GM12878 (cell line): ENCODE measurements around the gene GLG1. TPM values are rescaled to one million over a fixed set of nuclear protein-coding genes. Genes with fewer than 3 reads are reported as not detected.
"Not testable (repeated sequence)": the region's sequence is repeated elsewhere in the genome, so short reads cannot be mapped to it uniquely, and the experiment has no call there.

Experiments
- ATAC-seq: fragments of 200-7000 bp; cut with Tn5 transposase; 3 replicates; pipeline ENCODE4 v1.9.1; 2020; ENCODE audit warnings: mild to moderate bottlenecking, moderate library complexity
- BruUV-seq: library from RNA; stranded (reverse); fragments of 400-500 nt; replicated peaks from 2 replicates; lab custom pipeline; 2021; lab: Mats Ljungman, UMichigan
- CTCF ChIA-PET: fragments of 300-600 bp; sonication (Branson Sonifier 250); formaldehyde crosslinking; extraction: SDS; loops from one replicate; lab custom pipeline; 2021; ENCODE audit warnings: inconsistent platforms; lab: Yijun Ruan, JAX
- POLR2A ChIA-PET: fragments of 350-600 bp; formaldehyde crosslinking; extraction: SDS; loops from one replicate; lab custom pipeline; 2021; ENCODE audit warnings: inconsistent platforms; lab: Charles Lee
- RAD21 ChIA-PET: fragments of 300-600 bp; sonication (Branson Sonifier 250); formaldehyde crosslinking; loops from one replicate; lab custom pipeline; 2023; ENCODE audit warnings: antibody characterized with exemption; ENCODE audit not compliant: unreplicated experiment; lab: Charles Lee
- SMC1A ChIA-PET: fragments of 300-600 bp; sonication (Branson Sonifier 250); formaldehyde crosslinking; loops from one replicate; lab custom pipeline; 2023; ENCODE audit not compliant: unreplicated experiment, uncharacterized antibody; lab: Charles Lee
- DNase-seq: peaks from one replicate; pipeline ENCODE4 v3.0.0-alpha.2; 2011; ENCODE audit warnings: low read depth, low spot score
- FAIRE-seq: peaks from 3 replicates; lab custom pipeline; 2011; peaks lifted over from hg19 to GRCh38; lab: Jason Lieb, UNC
- H2AFZ ChIP-seq: 2 replicates; pipeline ENCODE4 v1.6.0; 2011; ENCODE audit warnings: low read depth, low read length, control low read depth; ENCODE audit not compliant: control insufficient read depth
- H3K27ac ChIP-seq: 2 replicates; pipeline ENCODE4 v1.5.1; 2011; ENCODE audit warnings: control low read depth; ENCODE audit not compliant: control insufficient read depth, insufficient read depth
- H3K27me3 ChIP-seq, 2 experiments: replicated peaks in 1 of 2; 2 replicates each; pipeline versions ENCODE4 v1.6.0 to v1.6.1; 2011; ENCODE audit warnings: low read length in 1 of 2; ENCODE audit not compliant: control insufficient read depth in 2 of 2, insufficient read depth in 2 of 2
- H3K36me3 ChIP-seq, 2 experiments: 2 replicates each; pipeline ENCODE4 v1.5.1; 2011; ENCODE audit warnings: low read length in 1 of 2; ENCODE audit not compliant: control insufficient read depth in 2 of 2, insufficient read depth in 2 of 2
- H3K4me1 ChIP-seq: 2 replicates; pipeline ENCODE4 v1.6.1; 2011; ENCODE audit warnings: mild to moderate bottlenecking, low read length, moderate library complexity, mixed read lengths; ENCODE audit not compliant: control insufficient read depth, insufficient read depth
- H3K4me2 ChIP-seq: 2 replicates; pipeline ENCODE4 v1.6.0; 2011; ENCODE audit warnings: control low read depth; ENCODE audit not compliant: control insufficient read depth, insufficient read depth
- H3K4me3 ChIP-seq: fragments of 200-600 bp; sonication (generic); 2 replicates; pipeline ENCODE4 v1.5.1; 2016
- H3K79me2 ChIP-seq: 2 replicates; pipeline ENCODE4 v1.6.0; 2011; ENCODE audit warnings: low read length; ENCODE audit not compliant: control insufficient read depth, insufficient read depth
- H3K9ac ChIP-seq: 2 replicates; pipeline ENCODE4 v1.8.0; 2011; ENCODE audit warnings: low read length, control low read depth, mixed read lengths; ENCODE audit not compliant: control insufficient read depth, insufficient read depth
- H3K9me3 ChIP-seq: replicated peaks from 3 replicates; pipeline ENCODE4 v1.5.1; 2011; ENCODE audit warnings: mild to moderate bottlenecking, low read length; ENCODE audit not compliant: control insufficient read depth, insufficient read depth
- H4K20me1 ChIP-seq: 2 replicates; pipeline ENCODE4 v1.6.0; 2011; ENCODE audit not compliant: control insufficient read depth, insufficient read depth
- WGBS: methylation state at CpG from one replicate; pipeline ENCODE4 v1.1.6; 2016; ENCODE audit warnings: low lambda C conversion rate; ENCODE audit not compliant: insufficient replicate concordance, insufficient coverage; ENCODE audit errors: missing lambda C conversion rate; 5-methylcytosine and 5-hydroxymethylcytosine counted together
- in situ Hi-C: fragments of 300-500 bp; cut with MboI; formaldehyde crosslinking; loops from 9 replicates; pipeline ENCODE4 v1.14.3; 2018; ENCODE audit warnings: mixed read lengths
- intact Hi-C: fragments of 100-400 bp; cut with micrococcal nuclease; formaldehyde crosslinking; loops from one replicate; pipeline ENCODE4 v1.14.2; 2022; ENCODE audit not compliant: unreplicated experiment
- polyA plus RNA-seq, 11 experiments: library from polyadenylated mRNA; depleted of rRNA in 4 of 11; unstranded in 6 of 11; stranded (reverse) in 5 of 11; fragments of >200 nt; fragmentation: Nextera tagmentation in 4 of 11; fragmentation: Illumina TruSeq in 1 of 11; extraction: Ambion mirVana in 4 of 11; extraction: Trizol in 1 of 11; gene quantifications; 1 replicate in 1 of 11; 2 replicates in 10 of 11; pipeline versions ENCODE4 v1.2.1 to v1.2.3, GENCODE V29; 2011 to 2016; ENCODE audit warnings: inconsistent platforms in 2 of 11, missing spikeins in 2 of 11, low read depth in 1 of 11
- total RNA-seq, 4 experiments: library from RNA; depleted of rRNA in 3 of 4; stranded (reverse); fragments of >200 nt in 3 of 4; fragmentation: Illumina TruSeq in 1 of 4; extraction: Trizol in 1 of 4; gene quantifications; 2 replicates each; pipeline versions ENCODE4 v1.2.1 to v1.2.3, GENCODE V29; 2013 to 2021

The GLG1 gene
- total and polyA plus RNA-seq, 10 of the 15 experiments (the other 5 are each of a cell fraction or from before 2014, with no cell fraction given): 7.6 to 49.4 (median 28.2) TPM

GRCh38 chr16:74419811-74420210 is 187.1 kb downstream of the GLG1 start:
- H4K20me1 ChIP-seq, RAD21 ChIA-PET, H3K27me3 ChIP-seq, H3K9ac ChIP-seq, in situ Hi-C loops, H3K9me3 ChIP-seq, H3K36me3 ChIP-seq, H3K79me2 ChIP-seq, H3K4me1 ChIP-seq, H3K4me3 ChIP-seq, intact Hi-C loops, SMC1A ChIA-PET, CTCF ChIA-PET, DNase-seq, H2AFZ ChIP-seq, BruUV-seq, H3K4me2 ChIP-seq, FAIRE-seq, H3K27ac ChIP-seq, POLR2A ChIA-PET, ATAC-seq: not testable (repeated sequence)
- 100% methylated on average over 1 of the region's 14 CpGs for WGBS

- H3K9me3 ChIP-seq, H3K9ac ChIP-seq: not testable (repeated sequence)
- 65% methylated on average over 7 of the region's 15 CpGs for WGBS
Observed at GRCh38 chr16:74417897-74418296, 189.0 kb downstream of the GLG1 start.

GRCh38 chr16:74413920-74414319 is 193.0 kb downstream of the GLG1 start:
- BruUV-seq, H3K4me3 ChIP-seq, H3K36me3 ChIP-seq, SMC1A ChIA-PET, H3K4me2 ChIP-seq, DNase-seq, ATAC-seq, RAD21 ChIA-PET, H3K4me1 ChIP-seq, POLR2A ChIA-PET, H4K20me1 ChIP-seq, CTCF ChIA-PET, in situ Hi-C loops, FAIRE-seq, intact Hi-C loops, H3K9me3 ChIP-seq, H2AFZ ChIP-seq, H3K27ac ChIP-seq, H3K9ac ChIP-seq, H3K27me3 ChIP-seq, H3K79me2 ChIP-seq: not testable (repeated sequence)
- 47% methylated on average over 7 of the region's 7 CpGs for WGBS

More at GRCh38 chr16:74417897-74418296, 189.0 kb downstream of the GLG1 start:
- RAD21 ChIA-PET, SMC1A ChIA-PET, H4K20me1 ChIP-seq, H3K79me2 ChIP-seq, FAIRE-seq, H3K4me1 ChIP-seq, H2AFZ ChIP-seq, in situ Hi-C loops, DNase-seq, H3K4me2 ChIP-seq, H3K27me3 ChIP-seq, H3K36me3 ChIP-seq, H3K4me3 ChIP-seq, ATAC-seq, CTCF ChIA-PET, BruUV-seq, intact Hi-C loops, H3K27ac ChIP-seq, POLR2A ChIA-PET: not testable (repeated sequence)

DNA sequence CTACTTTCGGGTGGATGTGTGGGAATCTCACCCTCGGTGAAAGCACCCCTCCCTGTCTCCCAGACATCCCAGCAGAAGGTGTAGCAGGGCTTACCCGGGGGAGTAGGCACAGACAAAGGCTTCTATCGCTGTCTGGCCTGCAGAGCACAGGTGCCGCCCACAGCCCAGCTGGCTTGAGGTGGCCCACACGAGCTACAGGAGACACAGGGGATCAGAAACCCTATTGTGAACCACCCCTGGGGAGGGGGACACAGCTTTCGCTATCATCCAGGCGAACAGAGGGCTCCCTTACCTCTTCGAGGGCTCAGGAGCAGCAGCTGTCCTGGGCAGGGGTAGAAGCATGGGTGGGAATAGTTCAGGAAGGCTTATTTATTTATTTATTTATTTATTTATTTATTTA is 193.4 kb downstream of the GLG1 start:
- DNase-seq, H3K9me3 ChIP-seq, H2AFZ ChIP-seq, H3K9ac ChIP-seq, H3K4me1 ChIP-seq, ATAC-seq, H3K4me3 ChIP-seq, BruUV-seq, H3K27me3 ChIP-seq, H3K27ac ChIP-seq, in situ Hi-C loops, POLR2A ChIA-PET, intact Hi-C loops, H3K79me2 ChIP-seq, CTCF ChIA-PET, RAD21 ChIA-PET, H4K20me1 ChIP-seq, H3K4me2 ChIP-seq, SMC1A ChIA-PET, FAIRE-seq, H3K36me3 ChIP-seq: not testable (repeated sequence)
- 49% methylated on average over 9 of the region's 9 CpGs for WGBS
